HCT116 (cell line): ENCODE results near the gene COL1A1.

Experiments used
- EZH2 ChIP-seq: fragments of 200-600 bp; sonication (generic); IDR thresholded peaks from 2 replicates; pipeline ENCODE4 v1.6.1; 2017; ENCODE audit warnings: antibody characterized with exemption, mixed run types
- EZH2phosphoT487 ChIP-seq: fragments of 200-600 bp; IDR thresholded peaks from 2 replicates; pipeline ENCODE4 v1.6.1; 2018; ENCODE audit warnings: antibody characterized with exemption, borderline replicate concordance
- POLR2AphosphoS5 ChIP-seq: IDR thresholded peaks from 2 replicates; pipeline ENCODE4 v1.6.1; 2011; ENCODE audit warnings: mild to moderate bottlenecking, low read depth, low read length, moderate library complexity
- SIN3A ChIP-seq: IDR thresholded peaks from 2 replicates; pipeline ENCODE4 v1.6.1; 2012; ENCODE audit warnings: low read depth
- ZNF274 ChIP-seq: fragments of 200-500 bp; sonication (Bioruptor generic); IDR thresholded peaks from 2 replicates; pipeline ENCODE4 v1.6.1; 2014; ENCODE audit warnings: mild to moderate bottlenecking, low read depth, low read length, inconsistent platforms
- TF ChIP-seq, protein P1 (sequence below): IDR thresholded peaks from 2 replicates; pipeline ENCODE4 v1.6.1; 2012
- TF ChIP-seq, protein P2 (sequence below), 3 experiments: fragments of 200-600 bp in 1 of 3; sonication (generic) in 1 of 3; IDR thresholded peaks in 2 of 3; conservative IDR thresholded peaks in 1 of 3; 2 replicates each; pipeline ENCODE4 v1.5.1; 2012 to 2017; ENCODE audit warnings: low read depth in 2 of 3, low read length in 2 of 3, antibody characterized with exemption in 1 of 3, borderline replicate concordance in 1 of 3, control low read depth in 1 of 3, mild to moderate bottlenecking in 1 of 3, mixed read lengths in 1 of 3, mixed run types in 1 of 3, moderate library complexity in 1 of 3; ENCODE audit not compliant: insufficient read depth in 1 of 3

DNA sequence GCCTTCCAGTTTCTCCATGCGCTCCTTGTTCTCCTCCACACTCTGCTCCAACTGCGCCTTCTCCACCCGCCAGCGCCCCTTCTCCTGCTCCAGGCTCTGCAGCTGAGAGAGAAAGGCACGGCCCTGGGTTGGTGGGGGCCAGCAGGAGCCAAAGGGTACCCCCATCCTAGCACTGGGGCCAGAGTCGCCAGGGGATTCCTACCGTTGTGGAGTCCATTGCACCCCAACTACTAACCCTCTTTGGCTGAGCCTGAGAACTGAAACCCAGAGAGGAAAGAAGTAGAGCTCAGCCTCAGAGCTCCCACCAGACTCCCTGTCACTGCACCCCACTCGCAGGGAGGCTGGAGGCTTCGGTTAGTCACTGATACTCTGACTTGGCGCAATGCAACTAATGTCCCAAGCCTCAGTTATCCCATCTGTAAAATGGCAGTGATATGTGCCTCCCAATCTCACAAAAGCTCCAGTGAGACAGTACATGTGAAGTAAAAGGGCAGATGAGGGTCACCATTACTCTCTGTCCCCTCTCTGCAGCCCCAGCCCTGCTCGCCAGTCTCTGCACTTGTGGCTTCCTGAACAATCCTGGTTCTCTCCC, 65.2 kb downstream of the COL1A1 start:
- TF ChIP-seq, protein P1, sequence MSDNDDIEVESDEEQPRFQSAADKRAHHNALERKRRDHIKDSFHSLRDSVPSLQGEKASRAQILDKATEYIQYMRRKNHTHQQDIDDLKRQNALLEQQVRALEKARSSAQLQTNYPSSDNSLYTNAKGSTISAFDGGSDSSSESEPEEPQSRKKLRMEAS = no peak
- TF ChIP-seq, protein P2, sequence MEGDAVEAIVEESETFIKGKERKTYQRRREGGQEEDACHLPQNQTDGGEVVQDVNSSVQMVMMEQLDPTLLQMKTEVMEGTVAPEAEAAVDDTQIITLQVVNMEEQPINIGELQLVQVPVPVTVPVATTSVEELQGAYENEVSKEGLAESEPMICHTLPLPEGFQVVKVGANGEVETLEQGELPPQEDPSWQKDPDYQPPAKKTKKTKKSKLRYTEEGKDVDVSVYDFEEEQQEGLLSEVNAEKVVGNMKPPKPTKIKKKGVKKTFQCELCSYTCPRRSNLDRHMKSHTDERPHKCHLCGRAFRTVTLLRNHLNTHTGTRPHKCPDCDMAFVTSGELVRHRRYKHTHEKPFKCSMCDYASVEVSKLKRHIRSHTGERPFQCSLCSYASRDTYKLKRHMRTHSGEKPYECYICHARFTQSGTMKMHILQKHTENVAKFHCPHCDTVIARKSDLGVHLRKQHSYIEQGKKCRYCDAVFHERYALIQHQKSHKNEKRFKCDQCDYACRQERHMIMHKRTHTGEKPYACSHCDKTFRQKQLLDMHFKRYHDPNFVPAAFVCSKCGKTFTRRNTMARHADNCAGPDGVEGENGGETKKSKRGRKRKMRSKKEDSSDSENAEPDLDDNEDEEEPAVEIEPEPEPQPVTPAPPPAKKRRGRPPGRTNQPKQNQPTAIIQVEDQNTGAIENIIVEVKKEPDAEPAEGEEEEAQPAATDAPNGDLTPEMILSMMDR (IDR thresholded peaks at IDR 0.05 in 2 of 3, conservative IDR thresholded peaks at IDR 0.05 in 1 of 3; ENCODE audit: borderline replicate concordance in 1 of 3, insufficient read depth in 1 of 3, low read depth in 2 of 3, low read length in 2 of 3) = no peak
- TF ChIP-seq SIN3A (no peak), EZH2phosphoT487 (no peak), POLR2AphosphoS5 (no peak), EZH2 (no peak), ZNF274 (no peak)
